ENCODE data around the gene TRPM4.
"Not testable (repeated sequence)": the region's sequence is repeated elsewhere in the genome, so short reads cannot be mapped to it uniquely, and the experiment has no call there.

The TRPM4 gene

DNA sequence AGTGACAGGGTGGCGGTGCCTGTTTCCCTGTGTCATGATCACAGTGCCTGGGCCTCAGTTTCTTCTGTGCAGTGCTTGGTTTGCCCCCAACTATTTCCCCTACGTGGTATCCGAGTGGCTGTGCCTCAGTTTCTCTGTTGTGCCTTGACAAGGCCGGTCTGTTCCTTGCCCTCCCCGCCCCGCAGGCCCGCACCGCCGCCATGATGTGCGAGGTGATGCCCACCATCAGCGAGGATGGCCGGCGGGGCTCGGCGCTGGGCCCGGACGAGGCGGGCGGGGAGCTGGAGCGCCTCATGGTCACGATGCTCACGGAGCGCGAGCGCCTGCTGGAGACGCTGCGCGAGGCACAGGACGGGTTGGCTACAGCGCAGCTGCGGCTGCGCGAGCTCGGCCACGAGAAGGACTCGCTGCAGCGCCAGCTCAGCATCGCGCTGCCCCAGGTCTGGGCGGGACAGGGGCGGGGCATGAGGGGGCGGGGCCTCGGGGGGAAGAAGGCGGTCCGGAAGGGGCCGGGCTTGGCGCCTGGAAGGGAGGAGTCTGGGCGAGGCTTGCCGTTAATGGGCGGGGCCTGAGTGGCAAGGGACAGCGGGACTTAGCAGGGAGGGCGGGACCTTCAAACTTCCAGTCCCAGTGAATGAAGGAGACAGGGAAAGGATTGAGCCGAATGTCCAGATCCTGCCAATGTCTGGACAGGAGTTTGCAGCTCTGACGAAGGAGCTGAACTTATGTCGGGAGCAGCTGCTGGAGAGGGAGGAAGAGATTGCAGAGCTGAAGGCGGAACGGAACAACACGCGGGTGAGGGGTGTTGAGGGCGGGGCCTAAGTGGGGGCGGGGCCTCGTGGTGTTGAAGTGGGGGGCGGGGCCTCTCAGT, 29.7 kb upstream of the TRPM4 start:
- peak; percentile 95 to 96 for DNase-seq

DNA sequence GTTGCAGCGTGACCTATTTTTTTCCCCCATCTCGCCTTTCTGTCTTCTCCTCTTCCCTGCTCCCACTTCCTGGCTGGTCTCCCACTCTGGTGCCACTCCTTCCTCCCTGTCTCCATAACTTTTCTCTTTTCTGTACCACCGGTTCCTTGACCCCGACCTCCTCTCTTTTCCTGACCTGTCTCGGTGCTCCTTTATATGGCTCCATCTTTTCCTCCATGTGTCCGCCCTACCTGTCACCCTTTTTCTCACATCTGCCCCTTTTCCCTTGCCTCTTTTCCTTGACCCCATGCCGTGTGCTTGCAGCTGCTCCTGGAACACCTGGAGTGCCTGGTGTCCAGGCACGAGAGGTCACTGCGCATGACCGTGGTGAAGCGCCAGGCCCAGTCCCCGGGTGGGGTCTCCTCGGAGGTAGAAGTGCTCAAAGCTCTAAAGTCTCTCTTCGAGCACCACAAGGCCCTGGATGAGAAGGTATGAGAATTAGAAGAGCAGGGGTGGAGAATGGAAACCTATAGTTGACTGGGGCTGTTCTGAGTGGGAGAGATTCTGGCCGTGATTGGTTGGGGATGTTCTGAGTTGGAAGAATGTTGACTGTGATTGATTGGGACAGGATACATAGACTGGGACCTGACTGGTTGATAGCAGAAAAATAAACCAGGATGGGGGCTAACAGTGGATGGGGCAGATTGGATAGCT, 28.9 kb upstream of the TRPM4 start:
- DNase-seq, result no peak

DNA sequence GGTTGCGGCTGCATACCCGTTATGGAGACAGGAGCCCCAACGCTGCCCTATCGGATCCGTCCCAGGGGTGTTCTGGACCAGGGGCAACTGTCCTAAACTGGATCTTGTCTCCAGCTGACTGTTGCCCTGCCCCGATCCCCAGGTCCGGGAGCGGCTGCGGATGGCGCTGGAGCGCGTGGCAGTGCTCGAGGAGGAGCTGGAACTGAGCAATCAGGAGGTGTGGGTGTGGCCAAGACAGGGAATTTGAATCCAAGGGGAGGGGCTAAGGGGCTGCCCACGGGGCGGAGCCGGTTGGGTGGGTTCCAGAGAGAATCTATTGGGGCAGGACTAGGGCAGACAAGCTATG, 28.4 kb upstream of the TRPM4 start:
- no peak for DNase-seq

DNA sequence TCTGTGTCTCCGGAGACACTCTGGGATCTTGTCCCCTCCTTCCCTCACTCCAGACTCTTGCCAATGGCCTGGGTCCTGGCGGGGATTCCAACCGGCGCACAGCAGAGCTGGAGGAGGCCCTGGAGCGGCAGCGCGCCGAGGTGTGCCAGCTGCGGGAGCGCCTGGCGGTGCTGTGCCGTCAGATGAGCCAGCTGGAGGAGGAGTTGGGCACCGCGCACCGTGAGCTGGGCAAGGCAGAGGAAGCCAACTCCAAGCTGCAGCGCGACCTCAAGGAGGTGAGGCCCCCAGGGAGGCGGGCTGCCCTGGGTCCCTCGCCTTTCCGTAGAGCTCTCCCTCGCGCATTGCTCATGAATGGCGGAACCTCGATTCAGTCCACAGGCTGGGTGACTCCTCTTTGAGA, 27.3 kb upstream of the TRPM4 start:
- DNase-seq, result no peak

DNA sequence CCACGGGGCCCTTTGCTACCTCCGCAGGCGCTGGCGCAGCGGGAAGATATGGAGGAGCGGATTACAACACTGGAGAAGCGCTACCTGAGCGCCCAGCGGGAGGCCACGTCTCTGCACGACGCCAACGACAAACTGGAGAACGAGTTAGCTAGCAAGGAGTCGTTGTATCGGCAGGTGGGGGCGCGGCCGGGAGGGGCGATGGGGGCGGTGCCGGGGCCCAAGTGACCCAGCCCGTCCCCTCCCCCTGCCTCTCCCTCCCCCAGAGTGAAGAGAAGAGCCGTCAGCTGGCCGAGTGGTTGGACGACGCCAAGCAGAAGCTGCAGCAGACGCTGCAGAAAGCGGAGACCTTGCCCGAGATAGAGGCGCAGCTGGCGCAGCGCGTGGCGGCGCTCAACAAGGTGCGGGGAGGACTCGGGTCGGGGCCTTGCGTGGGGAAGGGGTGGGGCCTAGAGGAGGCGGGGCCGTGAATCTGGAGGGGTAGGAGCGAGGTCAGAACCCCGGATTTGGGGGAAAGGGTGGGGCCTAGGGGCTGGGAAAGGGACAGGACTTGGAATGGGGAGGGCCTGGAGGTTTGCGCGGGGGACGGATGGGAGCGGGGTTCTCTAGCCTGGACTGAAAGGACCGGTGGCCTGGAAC, 24.5 kb upstream of the TRPM4 start:
- peak in 1 of 2 experiments; percentile 24 for DNase-seq

DNA sequence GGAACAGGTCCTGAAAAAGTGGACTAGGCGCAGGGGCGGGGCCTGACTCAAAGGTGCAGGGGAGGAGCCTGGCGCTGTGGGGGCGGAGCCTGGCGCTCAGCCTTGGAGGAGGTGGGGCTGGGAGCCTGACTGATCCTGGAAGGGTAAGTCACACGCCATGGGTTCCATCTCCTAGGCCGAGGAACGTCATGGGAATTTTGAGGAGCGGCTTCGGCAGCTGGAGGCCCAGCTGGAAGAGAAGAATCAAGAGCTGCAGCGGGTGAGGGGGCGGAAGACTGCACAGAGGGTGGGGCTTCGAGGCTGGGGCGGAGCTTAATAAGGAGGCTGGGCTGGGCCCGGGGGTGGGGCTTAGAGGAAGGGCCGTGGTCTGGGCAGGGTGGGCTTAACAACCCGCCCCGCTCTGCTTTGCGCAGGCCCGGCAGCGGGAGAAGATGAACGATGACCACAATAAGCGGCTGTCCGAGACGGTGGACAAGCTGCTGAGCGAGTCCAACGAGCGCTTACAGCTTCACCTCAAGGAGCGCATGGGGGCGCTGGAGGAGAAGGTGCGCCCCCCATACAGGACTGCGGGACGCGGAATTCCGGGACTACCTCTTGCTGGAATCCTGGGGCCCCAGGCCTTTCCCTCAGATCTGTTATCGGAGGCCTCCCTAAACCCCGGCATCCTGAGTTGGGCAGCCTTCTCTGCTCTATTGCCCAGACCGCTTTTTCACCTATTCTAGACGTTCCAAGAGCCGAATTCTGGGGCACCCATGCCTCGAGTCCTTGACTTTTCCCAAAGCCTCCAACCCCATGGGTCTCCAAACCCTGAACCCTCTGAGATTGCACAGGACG, 23.8 kb upstream of the TRPM4 start:
- DNase-seq, result peak; percentile 66 to 71

DNA sequence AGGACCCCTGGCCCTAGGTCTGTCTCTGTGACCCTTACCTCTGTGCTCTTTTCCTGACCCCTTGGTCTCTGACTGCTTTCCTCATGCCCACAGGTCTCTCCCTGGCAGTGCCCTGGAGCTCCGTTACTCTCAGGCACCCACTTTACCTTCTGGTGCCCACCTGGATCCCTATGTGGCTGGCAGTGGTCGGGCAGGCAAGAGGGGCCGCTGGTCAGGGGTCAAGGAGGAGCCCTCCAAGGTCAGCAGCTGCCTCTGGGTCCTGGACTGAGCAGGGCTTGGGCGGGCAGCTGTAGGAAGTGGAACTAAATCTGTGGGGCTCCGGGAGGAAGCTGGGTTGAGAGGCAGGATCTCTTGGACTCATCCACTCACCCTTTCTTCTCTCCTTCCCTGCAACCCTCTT, 21.9 kb upstream of the TRPM4 start:
- DNase-seq, result no peak

DNA sequence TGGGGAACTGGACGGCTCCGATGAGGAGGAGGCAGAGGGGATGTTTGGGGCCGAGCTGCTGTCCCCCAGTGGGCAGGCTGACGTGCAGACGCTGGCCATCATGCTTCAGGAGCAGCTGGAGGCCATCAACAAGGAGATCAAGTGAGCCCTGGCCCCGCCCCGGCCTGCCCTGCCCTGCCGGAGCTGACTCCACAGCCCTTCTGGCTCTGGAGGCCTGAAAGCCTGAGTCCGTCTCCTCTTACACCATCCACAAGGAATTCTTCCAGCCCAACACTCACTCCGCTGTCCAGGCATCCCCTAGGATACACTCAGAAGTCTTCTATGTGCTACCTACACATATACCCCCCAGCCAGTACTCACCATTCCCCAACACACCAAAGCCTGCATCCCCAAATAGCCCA, 20.8 kb upstream of the TRPM4 start:
- no peak for DNase-seq

DNA sequence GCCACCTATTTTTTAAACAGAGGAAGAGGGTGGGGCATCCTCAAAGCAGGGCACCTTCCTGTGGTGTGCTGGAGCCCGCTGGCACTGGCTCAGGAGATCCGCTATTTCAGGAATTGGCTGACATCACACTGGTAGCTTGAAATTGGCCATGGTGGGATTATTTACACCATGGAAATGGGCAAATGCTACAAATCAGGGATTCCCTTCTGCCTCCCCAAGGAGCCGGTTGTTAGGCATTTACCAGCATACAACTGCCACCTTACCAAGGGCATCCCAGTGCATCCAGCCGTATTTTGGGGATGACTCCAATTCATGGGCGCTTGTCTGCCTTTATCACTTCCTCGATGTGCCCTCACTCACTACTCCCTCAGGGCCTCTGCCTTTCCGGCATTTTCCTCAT, 16.6 kb upstream of the TRPM4 start:
- DNase-seq, result no peak

DNA sequence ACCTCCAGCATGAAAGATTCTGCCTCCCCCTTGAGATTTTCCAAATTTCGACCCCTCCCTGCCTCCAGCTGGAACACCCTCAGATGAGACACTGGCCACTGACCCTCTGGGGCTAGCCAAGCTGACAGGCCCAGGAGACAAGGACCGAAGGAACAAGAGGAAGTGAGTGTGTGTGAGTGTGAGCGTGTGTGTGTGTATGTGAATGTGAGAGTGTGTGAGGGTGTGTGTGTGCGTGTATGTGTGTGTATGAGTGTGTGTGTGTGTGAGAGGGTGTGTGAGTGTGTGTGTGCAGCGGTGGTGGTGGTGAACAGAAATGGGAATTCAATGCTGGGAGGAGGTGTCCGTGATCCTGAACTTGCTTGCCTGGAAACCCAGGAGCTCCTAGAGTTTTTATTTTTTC, 16.2 kb upstream of the TRPM4 start:
- no peak for DNase-seq

DNA sequence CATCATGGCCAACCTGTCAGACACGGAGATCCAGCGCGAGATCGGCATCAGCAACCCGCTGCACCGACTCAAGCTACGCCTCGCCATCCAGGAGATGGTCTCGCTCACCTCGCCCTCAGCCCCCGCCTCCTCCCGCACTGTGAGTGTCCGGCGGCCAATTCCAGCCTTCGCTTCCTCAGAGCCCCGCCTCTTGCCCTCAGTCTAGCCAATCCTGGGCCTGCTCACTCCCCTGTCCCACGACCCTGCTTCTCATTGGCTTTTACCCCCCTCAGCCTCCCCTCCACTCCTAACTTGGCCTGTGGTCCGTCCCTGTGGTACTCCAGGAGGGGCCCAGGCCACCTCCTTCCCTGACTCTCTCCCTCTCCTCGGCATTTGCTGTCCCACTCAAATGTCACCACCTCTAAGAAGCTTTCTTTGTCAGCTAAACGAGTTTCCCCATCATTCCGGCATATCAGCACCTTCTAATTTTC, 14.7 kb upstream of the TRPM4 start:
- DNase-seq, result peak; percentile 77 to 82

DNA sequence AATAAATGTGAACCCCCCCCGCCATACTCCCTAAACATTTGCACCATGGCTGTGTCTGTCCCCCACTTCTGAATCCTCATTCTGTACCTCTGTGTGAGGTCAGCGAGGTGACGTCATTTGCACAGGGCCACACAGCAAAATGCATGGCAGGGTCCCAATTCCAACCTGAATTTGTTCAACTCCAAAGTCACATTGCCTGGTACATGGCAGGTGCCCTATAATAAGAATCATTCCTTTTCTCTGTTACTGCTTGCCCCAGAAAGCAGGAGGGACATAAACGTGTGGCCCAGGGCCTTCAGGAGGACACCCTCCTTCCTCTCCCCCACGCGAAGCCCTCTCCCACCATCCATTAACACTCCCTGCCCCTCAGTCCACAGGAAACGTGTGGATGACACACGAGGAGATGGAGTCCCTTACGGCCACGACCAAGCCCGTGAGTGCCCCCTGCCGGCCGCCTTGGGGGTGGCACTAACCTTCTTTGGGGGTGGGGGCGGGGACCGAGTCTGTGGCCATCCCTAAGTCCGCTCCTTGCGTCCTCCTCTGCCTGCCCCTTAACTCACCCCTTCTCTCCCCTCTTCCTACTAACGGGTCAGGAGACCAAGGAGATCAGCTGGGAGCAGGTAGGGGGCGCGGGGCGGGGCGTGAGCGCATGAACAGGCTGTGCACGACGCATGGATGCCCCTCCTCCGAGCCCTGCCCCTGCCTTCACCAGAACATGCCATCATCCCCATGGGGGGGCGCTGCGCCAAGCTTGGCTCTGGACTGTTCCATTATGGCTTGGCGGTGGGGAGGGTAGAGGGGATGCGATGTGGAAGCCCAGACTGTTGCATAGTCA, 11.8 kb upstream of the TRPM4 start:
- peak; percentile 90 for DNase-seq

DNA sequence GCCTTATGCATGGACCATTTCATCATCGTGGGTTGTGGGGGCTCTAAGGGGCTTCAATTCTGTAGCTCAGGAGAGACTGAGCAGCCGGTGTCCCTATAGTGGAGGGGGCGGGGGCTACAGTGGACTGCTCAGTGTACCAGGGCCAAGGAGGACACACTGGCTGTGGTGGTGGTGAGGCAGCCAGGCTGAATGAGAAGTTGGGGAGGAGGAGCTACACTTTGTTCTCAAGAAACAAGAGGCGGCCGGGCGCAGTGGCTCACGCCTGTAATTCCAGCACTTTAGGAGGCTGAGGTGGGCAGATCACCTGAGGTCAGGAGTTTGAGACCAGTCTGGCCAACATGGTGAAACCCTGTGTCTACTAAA, 11.2 kb upstream of the TRPM4 start:
- DNase-seq, result not testable (repeated sequence)

DNA sequence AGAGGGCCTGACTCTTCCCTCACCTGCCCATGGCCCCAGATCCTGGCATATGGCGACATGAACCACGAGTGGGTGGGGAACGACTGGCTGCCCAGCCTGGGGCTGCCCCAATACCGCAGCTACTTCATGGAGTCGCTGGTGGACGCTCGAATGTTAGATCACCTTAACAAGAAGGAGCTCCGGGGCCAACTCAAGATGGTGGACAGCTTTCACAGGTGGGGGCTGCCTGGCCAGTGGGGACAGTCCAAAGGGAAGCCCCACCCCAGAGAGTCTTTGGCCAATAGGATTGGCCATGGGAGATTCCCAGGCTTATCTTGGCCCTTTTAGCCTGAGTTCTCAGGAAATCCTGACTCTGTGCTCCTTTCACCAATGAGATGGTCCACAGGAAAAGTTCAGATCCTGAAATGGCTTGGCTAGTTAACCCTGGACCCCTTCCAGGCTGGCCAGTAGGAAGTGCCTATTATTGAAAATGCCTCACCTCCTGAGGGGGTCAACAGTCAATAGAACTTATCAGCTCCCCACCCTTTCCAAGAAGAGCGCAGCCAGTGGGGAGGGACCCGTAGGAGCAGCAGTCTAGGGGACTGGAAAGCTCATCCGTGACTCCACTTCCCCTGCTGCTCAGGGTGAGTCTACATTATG, 9.4 kb upstream of the TRPM4 start:
- no peak for DNase-seq

DNA sequence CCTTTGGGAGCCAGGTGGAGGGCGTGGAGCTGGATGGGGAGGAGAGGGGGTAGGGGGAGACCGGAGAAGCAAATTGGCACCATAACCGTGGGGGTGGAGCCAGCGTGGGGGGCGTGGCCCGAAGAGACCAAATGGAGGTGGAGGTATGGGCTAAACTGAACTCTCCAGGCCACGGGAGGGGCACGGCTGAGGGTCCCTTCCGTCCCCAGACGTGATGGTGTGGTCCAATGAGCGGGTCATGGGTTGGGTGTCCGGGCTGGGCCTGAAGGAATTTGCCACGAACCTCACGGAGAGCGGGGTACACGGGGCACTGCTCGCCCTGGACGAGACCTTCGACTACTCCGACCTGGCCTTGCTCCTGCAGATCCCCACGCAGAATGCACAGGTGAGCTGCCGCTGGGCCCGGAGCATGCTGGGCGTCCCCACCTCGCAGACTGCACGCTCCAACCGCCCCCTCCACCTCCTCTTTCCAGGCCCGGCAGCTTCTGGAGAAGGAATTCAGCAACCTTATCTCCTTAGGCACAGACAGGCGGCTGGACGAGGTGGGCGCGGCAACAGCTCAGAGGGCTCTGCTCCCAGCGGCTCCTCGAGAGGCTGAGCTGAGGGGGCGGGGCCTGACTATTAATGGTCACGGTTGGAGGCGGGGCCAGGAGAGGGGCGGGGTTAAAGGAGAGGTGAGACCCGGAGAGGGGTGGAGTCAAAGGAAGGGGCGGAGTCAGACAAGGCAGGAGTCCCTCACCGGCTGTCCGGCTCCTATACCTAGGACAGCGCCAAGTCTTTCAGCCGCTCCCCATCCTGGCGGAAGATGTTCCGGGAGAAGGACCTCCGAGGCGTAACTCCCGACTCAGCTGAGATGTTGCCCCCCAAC, 8.6 kb upstream of the TRPM4 start:
- peak; percentile 87 to 91 for DNase-seq

DNA sequence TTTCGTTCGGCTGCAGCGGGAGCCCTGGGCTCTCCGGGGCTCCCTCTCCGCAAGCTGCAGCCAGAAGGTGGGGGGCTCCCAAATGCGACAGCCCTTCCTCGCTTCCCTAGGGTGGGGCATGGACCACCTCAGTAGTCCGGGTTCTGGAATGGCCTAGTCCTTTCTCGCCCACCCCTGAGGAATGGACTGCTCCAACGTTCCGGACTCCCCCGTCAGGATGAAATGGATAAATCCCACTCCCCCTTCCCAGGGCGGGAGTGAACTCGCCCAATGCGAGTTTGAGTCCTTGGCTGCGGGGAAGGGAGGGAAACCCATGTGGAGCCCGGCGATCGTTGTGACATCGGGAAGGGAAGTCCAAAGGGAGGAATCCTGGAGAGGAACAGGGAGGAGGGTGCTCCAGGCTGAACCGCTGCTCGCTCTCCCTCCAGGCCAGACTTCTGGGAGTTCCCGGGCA, 7.9 kb upstream of the TRPM4 start:
- peak in 1 of 2 experiments; percentile 35 for DNase-seq

DNA sequence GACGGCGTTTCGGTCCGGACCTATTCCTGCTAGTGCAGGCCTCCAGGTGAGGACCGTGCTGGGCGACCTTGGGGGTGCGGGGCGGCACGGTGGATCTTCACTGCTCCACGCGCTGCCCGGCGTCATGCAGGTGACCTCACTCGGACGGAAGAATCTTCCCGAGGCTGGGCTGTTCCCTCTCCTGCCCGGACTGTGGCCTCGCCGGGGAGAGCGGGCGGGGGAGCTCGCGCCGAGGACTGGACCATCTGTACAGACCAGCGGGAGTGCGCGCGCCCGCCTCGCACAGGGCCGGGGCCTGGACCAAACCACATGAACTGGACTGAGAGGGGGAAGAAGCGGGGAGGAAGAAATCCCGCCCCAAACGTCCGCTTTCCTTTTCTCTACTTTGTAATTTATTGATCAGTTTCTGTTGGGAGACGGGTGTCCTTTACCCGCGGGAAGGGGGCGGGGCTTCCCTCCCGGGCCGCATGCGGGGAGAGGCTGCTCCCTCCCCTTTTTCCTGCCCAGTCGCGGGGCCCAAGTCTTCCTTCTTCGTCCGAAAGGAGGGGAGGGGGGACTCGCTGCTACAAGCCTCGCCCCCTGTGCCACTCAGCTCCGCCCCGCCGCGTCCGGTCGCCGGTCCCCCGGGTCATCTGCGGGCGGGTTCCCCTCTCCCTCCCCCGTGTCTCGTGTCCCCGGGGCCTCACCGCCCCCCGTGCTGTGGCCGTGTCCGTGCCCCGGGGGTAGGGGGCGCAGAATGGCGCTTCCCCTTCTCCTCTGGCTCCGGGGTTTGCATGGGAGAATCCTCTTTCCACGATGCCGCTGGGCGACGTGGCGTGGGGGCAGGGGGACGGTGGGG, 7.3 kb upstream of the TRPM4 start:
- peak; percentile 54 to 68 for DNase-seq

DNA sequence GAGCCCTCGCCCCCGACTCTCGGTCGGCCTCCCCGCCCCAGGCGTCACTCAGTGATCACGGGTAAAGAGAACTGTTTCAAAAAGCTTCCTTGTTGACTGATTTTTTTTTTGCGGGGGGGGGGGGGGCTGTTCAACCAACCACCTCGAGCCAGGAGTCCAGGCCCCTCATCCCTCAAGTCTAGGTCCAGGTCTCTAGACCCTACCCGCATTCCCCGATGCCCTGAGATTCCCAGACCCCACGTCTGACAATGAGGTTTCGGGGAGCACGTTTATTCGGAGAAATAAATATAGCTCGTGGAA, 6.7 kb upstream of the TRPM4 start:
- no peak for DNase-seq

DNA sequence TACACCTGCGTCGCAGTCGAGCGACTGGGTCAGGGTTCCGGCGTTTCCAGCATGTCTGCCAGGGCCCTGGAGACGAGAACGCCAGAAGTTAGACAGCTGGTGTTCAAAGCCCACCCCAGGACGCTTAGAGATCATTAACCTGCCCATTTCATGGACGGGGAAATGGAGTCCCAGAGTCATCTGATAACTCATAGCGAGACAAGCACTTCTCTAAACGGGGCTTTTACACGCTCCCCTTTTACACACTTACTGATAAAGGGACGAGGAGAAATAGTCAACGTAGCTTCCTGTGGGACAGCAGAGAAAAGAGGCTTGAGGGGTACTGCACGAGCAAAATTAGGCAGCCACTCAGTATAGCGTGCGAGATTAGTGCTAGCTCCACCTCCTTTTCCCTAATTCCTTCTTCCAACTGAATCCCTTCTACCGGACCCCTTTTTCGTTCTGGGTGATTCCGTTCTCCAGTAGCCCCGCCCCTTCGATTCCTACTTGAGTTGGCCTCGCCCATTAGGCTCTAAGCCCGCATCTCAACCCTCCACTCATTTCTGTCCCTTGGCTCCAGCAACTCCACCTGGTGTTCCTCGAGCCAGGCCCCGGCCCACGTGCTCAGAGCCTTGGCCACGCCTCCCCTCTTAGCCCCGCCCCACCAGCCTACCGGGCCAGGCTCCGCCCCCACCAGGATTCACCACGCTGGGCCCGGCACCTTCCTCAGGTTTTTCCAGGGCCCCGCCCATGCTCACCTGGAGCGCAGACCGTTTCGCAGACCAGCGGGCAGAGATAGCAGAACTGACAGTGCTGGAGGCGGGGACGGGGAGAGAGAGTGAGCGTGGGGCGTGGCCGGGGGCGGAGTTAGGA, 6.1 kb upstream of the TRPM4 start:
- peak; percentile 54 to 55 for DNase-seq

All from activated CD4-positive, alpha-beta T cell treated with anti-CD3 and anti-CD28 coated beads, Interleukin-2, amount 50 U/mL, for 48 hours (primary cell).